Body of pancreas (tissue), 4 donors: ENCODE data around the gene RIBC1. TPM values are rescaled to one million over a fixed set of nuclear protein-coding genes. Genes with fewer than 3 reads are reported as not detected.

Experiments used
- ATAC-seq: fragments of 150-250 bp; one replicate; pipeline ENCODE4 v1.9.1; 2016
- DNase-seq, 4 donors: peaks; one replicate each; pipeline ENCODE4 v3.0.0-alpha.2; 2019
- H3K27ac ChIP-seq, 4 donors: fragments of 200-600 bp; sonication (generic); 1 replicate in 3 of 4; 2 replicates in 1 of 4; pipeline versions ENCODE4 v1.5.1 to v1.6.1; 2016 to 2019; ENCODE audit warnings: mild to moderate bottlenecking in 1 of 4, mixed read lengths in 1 of 4, moderate library complexity in 1 of 4
- H3K27me3 ChIP-seq, 2 donors: fragments of 200-600 bp; sonication (generic); one replicate each; pipeline ENCODE4 v1.6.0; 2016; ENCODE audit warnings: mild to moderate bottlenecking in 1 of 2
- H3K36me3 ChIP-seq, 2 donors: fragments of 200-600 bp; sonication (generic); replicated peaks in 1 of 2; 2 replicates each; pipeline ENCODE4 v1.5.1; 2016; ENCODE audit warnings: low read depth in 2 of 2; ENCODE audit not compliant: insufficient read depth in 1 of 2
- H3K4me1 ChIP-seq: fragments of 200-600 bp; sonication (generic); one replicate; pipeline ENCODE4 v1.6.0; 2016
- H3K4me3 ChIP-seq, 2 donors: fragments of 200-600 bp; sonication (generic); 1 replicate in 1 of 2; 2 replicates in 1 of 2; pipeline ENCODE4 v1.5.1; 2016 to 2019
- H3K9me3 ChIP-seq, 3 donors: fragments of 200-600 bp; sonication (generic); 1 replicate in 2 of 3; 2 replicates in 1 of 3; pipeline ENCODE4 v1.5.1; 2016
- CTCF ChIP-seq, 7 experiments: fragments of 450-650 bp in 4 of 7; fragments of 200-600 bp in 3 of 7; sonication (generic) in 3 of 7; IDR thresholded peaks; one replicate each; pipeline ENCODE4 v1.5.1; 2016 to 2019; ENCODE audit warnings: antibody characterized with exemption in 7 of 7
- POLR2A ChIP-seq, 3 donors: fragments of 450-650 bp; IDR thresholded peaks; one replicate each; pipeline ENCODE4 v1.6.1; 2016; ENCODE audit warnings: antibody characterized with exemption in 3 of 3, mild to moderate bottlenecking in 2 of 3
- WGBS, 2 donors: methylation state at CpG; one replicate each; pipeline ENCODE4 v1.1.5; 2017; 5-methylcytosine and 5-hydroxymethylcytosine counted together
- intact Hi-C: fragments of 100-400 bp; cut with DNase I; formaldehyde crosslinking; loops from one replicate; pipeline ENCODE4 v1.15.1; 2023
- total RNA-seq, 2 donors: library from RNA; depleted of rRNA; stranded (reverse); fragments of >200 nt; gene quantifications; one replicate each; pipeline ENCODE4 v1.1.0, GENCODE V29; 2016

Gene RIBC1
- total RNA-seq, 2 donors from 2014 or later: 0.52 to 0.99 TPM

DNA sequence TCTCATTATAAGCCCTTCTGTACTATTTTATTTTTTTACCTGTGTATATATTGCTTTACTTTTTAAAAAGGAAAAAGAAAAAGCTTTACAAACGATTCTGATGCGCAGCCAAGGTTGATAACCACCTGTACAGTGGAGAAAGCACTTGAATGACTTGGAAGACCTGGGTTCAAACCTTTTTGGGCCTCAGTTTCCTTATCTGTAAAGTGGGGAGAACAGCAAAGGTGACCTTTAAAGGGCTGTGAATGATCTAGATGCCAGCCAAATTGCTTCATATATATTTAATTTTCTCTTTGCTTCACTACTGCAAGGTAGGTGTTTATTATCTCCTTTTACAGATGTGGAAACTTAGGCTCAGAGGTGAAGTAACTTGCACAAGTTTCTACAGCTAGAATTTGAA lies 45.2 kb upstream of the RIBC1 start:
- no peak for ATAC-seq
- peaks cover 0 to 17% of the 10 kb centered on the region in 2 donors for H3K36me3 ChIP-seq

DNA sequence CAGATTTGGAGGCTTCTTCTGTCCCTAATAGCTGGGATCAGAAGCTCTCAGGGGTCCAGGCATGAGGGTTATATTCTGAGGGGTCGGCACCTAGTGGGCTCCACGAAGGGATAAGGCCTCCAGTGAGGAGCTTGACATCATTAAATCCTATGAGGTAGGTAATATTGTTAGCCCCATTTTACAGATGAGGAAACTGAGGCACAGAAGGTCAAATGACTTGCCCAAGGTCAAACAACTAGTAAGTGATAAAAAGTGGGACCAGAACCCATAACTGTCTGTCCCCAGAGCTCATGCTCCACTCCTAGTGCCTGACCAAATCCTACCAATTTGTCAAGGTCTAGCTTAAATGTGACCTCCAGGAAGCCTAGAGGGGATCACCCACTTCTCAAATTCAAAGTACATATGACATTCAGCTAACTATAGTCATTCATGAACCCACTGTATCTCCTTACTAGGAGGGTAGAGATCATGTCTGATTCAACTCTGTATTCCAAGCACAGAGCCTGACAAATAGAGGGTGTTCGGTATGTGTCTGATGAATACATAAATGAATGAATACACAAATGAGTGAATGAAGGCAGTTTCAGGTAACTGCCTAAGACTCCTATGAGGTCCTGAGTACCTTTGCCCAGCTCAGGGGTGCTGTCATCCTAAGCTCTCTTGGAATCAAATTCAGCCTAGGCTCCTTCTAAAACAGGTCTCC lies 43.5 kb upstream of the RIBC1 start:
- Histone ChIP-seq H3K36me3 (peaks cover 0 to 17% of the 10 kb centered on the region in 2 donors), H3K4me1 (no peaks in the 10 kb centered on the region), H3K27me3 (no peaks in the 10 kb centered on the region), H3K4me3 (no peak overlapping the region), H3K27ac (no peak overlapping the region), H3K9me3 (no peaks in the 10 kb centered on the region)
- intact Hi-C loops: no loop called here
- no peak for ATAC-seq
- 97 to 100% methylated on average over 1 to 3 of the region's 3 CpGs for WGBS, 2 donors
- no peak for DNase-seq
- no peak for TF ChIP-seq POLR2A (IDR thresholded peaks at IDR 0.05)
- TF ChIP-seq CTCF (IDR thresholded peaks at IDR 0.05): no peak

More for the DNA sequence above, 45.2 kb upstream of the RIBC1 start:
- Histone ChIP-seq H3K9me3 (no peaks in the 10 kb centered on the region), H3K27me3 (no peaks in the 10 kb centered on the region), H3K4me1 (no peaks in the 10 kb centered on the region), H3K4me3 (no peak overlapping the region), H3K27ac (no peak overlapping the region)
- no peak for DNase-seq
- TF ChIP-seq POLR2A (IDR thresholded peaks at IDR 0.05): no peak
- no peak for TF ChIP-seq CTCF (IDR thresholded peaks at IDR 0.05)
- intact Hi-C loops: no loop called here
- WGBS, 2 donors: 71 to 84% methylated on average over 2 of the region's 2 CpGs

DNA sequence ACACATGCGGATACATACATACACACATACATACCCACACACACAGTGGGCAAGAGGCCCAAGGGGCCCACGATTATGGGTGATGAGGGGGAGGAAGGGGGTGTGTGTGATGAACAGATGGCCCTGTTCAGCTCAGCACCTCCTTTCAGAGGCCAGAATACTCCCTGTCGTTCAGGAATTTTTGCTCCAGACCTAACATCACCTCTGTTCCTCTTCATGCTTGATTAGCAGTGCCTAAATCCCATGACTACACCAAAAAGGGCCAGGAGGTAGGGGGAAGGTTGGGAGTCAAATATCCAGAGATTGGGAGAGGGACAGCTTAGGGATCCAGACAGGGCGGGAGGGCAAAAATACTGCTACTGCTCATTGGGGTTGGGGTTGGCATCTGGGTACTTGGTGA lies 42.9 kb upstream of the RIBC1 start:
- H3K9me3 ChIP-seq: no peaks in the 10 kb centered on the region
- H3K4me1 ChIP-seq: no peaks in the 10 kb centered on the region
- intact Hi-C loops: no loop called here
- no peak for ATAC-seq
- no peaks in the 10 kb centered on the region for H3K27me3 ChIP-seq
- WGBS, 2 donors: 78 to 84% methylated on average over 4 of the region's 4 CpGs
- TF ChIP-seq CTCF (IDR thresholded peaks at IDR 0.05) (no peak), POLR2A (IDR thresholded peaks at IDR 0.05) (no peak)
- DNase-seq: no peak
- no peak overlapping the region for H3K4me3 ChIP-seq
- H3K27ac ChIP-seq: no peak overlapping the region
- peaks cover 0 to 17% of the 10 kb centered on the region in 2 donors for H3K36me3 ChIP-seq

- Histone ChIP-seq H3K36me3 (peaks cover 0 to 17% of the 10 kb centered on the region in 2 donors), H3K27me3 (no peaks in the 10 kb centered on the region), H3K9me3 (no peaks in the 10 kb centered on the region), H3K27ac (no peak overlapping the region), H3K4me3 (no peak overlapping the region), H3K4me1 (no peaks in the 10 kb centered on the region)
- DNase-seq: no peak
- no peak for TF ChIP-seq CTCF (IDR thresholded peaks at IDR 0.05)
- no peak for TF ChIP-seq POLR2A (IDR thresholded peaks at IDR 0.05)
- intact Hi-C loops: no loop called here
- 82 to 83% methylated on average over 2 to 4 of the region's 4 CpGs for whole genome bisulfite sequencing, 2 donors
- no peak for ATAC-seq
Observed at GRCh38 chrX:53383376-53384076, 39.1 kb upstream of the RIBC1 start.
